Gastroesophageal sphincter (tissue), 3 donors: Measurements from ENCODE around the gene TAF3.

Experiments
- CTCF ChIP-seq, 4 experiments: fragments of 200-600 bp in 2 of 4; fragments of 450-650 bp in 2 of 4; sonication (generic) in 1 of 4; IDR thresholded peaks; one replicate each; pipeline ENCODE4 v1.5.1; 2017 to 2019; ENCODE audit warnings: antibody characterized with exemption in 4 of 4, mild to moderate bottlenecking in 2 of 4, moderate library complexity in 2 of 4
- EP300 ChIP-seq: sonication (generic); formaldehyde crosslinking; IDR thresholded peaks from one replicate; pipeline ENCODE4 v1.6.1; 2017; ENCODE audit warnings: antibody characterized with exemption, mild to moderate bottlenecking

- TF ChIP-seq EP300 = no peak
- TF ChIP-seq CTCF (IDR thresholded peaks at IDR 0.05) = no peak
These were observed 114.2 kb downstream of the TAF3 start for GRCh38 chr10:7932301-7933036.
